ENCODE data around the gene RAD23A. TPM values are rescaled to one million over a fixed set of nuclear protein-coding genes. Genes with fewer than 3 reads are reported as not detected.

The RAD23A gene
- 53.6 and 59.7 TPM in 2 replicates for total RNA-seq (ENCODE audit: low replicate concordance)

GRCh38 chr19:12945479-12946091, at the start of gene RAD23A:
Gene RAD23A (plus strand): TSS chr19:12945862. CDS start chr19:12945949, 87 bp downstream.

DNA sequence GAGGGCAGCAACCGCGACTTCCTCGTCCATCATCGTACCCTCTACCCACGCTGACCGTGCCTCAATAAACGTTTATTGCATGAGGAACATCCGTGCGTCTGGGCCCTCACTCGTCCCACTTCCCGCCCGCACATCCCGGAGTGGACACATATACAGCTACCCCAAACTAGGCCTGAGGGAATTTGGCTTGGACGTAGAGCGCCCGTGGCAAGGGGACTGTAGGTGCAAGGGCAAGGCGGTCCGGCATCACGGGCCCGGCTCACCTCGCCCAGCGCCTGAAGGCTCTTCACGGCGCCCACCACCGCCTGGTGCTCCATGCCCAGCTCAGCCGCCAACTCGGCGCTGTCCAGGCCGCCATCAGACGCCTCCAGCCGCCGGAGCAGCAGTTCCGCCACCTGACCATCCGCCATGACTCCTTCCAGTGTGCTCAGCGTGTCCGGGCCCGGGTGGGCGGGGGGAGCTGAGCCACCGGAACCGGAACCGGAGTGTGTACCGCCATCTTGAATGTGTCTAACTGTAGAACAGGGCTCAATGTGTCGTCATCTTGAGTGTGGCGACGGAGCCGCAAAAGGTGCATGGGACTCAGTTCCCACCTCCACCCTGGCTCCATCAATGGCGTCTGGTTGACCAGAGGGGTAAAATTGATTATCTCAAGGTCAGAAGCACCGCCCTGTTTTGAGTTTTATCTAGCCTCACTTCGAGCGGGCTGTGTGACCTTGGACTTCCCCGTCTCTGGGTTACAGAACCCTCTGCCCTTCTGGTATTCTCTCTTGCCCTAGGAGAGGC, 12.2 kb upstream of the RAD23A start, which contains the start of gene FARSA:
Gene FARSA (minus strand): TSS at position 425 of the 786 bp plus-strand sequence. CDS start 15 bp downstream, at position 410.

GRCh38 chr19:12937927-12938778, 7.5 kb upstream of the RAD23A start, which contains the start of gene CALR:
Gene CALR (plus strand): TSS chr19:12938609. CDS start chr19:12938680, 71 bp downstream.

DNA sequence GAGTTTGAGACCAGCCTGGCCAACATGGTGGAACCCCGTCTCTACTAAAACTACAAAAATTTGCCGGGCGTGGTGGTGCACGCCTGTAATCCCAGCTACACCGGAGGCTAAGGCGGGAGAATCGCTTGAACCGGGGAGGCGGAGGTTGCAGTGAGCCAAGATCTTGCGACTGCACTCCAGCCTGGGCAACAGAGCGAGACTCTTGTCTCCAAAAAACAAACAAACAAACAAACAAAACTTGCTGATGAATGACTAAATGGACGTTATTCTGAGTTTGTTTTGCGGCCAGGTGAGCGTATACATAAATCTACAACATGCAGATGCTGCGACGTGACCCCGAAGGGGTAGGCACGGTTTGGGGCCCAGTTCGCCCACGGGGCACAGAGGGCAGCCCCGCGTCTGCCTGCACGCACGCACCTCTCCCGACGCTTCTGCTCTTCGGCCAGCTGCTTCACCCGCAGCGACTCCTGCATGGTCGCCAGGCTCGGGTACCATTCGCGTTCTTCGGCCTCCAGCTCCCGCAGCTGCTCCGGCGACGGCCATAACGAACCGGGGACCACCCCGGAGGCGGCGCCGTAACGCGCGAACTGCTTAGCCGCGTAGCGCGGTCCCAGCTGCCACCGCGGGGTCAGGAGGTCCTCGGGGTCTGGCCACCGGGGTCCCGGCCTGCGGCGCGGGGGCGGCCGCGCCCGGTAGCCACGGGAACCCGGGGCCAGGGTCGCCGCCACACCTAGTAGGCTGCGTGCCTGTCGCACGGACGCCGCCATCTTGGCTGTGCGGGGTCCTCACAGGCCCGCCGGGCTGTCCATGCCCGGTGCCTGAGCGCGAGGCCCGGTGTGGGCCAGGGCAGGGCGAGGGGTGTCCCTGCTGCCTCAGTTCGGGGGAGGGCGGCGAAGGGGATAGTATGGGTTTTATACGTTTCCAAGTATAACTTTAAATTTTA, 11.1 kb downstream of the RAD23A start, which contains the start of gene GADD45GIP1:
Gene GADD45GIP1 (minus strand): TSS at position 778 of the 943 bp plus-strand sequence. CDS start 11 bp downstream, at position 767.

GRCh38 chr19:12969292-12969988, 23.8 kb downstream of the RAD23A start, which contains the start of gene DAND5:
Gene DAND5 (plus strand): TSS chr19:12969576. CDS start chr19:12969661, 85 bp downstream.

DNA sequence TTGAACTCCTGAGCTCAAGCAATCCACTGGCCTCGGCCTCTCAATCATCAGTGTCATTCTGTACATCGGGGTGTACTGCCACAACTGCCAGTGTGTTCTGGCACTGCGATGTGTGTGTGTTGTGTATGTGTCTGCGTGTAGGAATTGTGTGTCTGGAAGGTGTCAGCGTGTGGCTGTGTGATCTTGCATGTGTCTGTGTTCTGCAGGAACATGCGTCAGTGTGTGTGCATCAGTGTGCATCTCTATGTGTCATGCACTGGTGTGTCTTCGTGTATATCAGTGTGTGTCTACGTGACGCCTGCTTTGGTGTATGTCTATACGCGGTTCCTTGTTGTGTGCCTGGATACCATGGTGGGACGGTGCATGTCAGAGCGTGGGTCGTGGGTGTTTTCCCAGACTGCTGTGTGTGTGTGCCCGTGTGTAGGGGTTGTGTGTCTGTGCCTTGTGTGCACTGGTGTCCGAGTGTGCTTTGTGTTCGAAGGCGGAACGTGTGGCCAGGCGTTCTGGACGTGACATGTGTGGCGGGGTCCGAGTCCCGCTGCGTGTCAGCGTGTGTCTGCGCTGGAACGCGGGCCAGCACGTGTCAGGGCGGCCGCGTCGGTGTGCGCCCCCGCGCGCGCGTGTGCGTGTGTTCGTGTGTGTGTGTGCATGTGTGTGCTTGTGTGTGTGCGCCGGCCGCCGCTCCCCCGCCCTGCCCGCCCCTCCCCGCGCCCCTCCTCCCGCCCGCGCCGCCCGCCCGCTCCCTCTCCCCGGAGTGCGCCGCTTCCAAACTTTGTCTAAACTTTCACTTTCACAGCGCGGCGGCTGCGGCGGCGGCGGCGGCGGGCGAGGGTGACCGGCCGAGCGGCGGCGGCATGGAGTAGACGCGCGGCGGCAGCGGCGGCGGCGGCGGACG, 49.3 kb downstream of the RAD23A start, which contains the start of gene NFIX:
Gene NFIX (plus strand): TSS at position 775 of the 895 bp plus-strand sequence. CDS start 363 bp downstream, outside the sequence.

Other genes with a start within 250 kb of the RAD23A start
- 2.8 and 8.0 TPM in 2 replicates for gene FBXW9, start 249.2 kb upstream of the RAD23A start, total RNA-seq (ENCODE audit: low replicate concordance)
- gene TNPO2, start 221.9 kb upstream of the RAD23A start, total RNA-seq (ENCODE audit: low replicate concordance): 26.8 and 65.9 TPM in 2 replicates
- 133 and 152 TPM in 2 replicates for gene TRIR, start 211.2 kb upstream of the RAD23A start, total RNA-seq (ENCODE audit: low replicate concordance)
- 107 and 190 TPM in 2 replicates for gene GET3, start 208.4 kb upstream of the RAD23A start, total RNA-seq (ENCODE audit: low replicate concordance)
- gene BEST2, start 194.1 kb upstream of the RAD23A start, total RNA-seq (ENCODE audit: low replicate concordance): not detected in 2 replicates
- 15.7 and 18.7 TPM in 2 replicates for gene HOOK2, start 170.3 kb upstream of the RAD23A start, total RNA-seq (ENCODE audit: low replicate concordance)
- gene JUNB, start 154.4 kb upstream of the RAD23A start, total RNA-seq (ENCODE audit: low replicate concordance): 33.2 and 138 TPM in 2 replicates
- gene PRDX2, start 144.1 kb upstream of the RAD23A start, total RNA-seq (ENCODE audit: low replicate concordance): 169 and 248 TPM in 2 replicates
- gene THSD8, start 143.8 kb upstream of the RAD23A start, total RNA-seq (ENCODE audit: low replicate concordance): 0.30 TPM in 1 of 2 replicates, not detected in the other
- gene RNASEH2A, start 139.3 kb upstream of the RAD23A start, total RNA-seq (ENCODE audit: low replicate concordance): 9.7 and 15.9 TPM in 2 replicates
- not detected in 2 replicates for gene RTBDN, start 111.3 kb upstream of the RAD23A start, total RNA-seq (ENCODE audit: low replicate concordance)
- 0.35 TPM in 1 of 2 replicates, not detected in the other for gene MAST1, start 107.3 kb upstream of the RAD23A start, total RNA-seq (ENCODE audit: low replicate concordance)
- gene DNASE2, start 64.4 kb upstream of the RAD23A start, total RNA-seq (ENCODE audit: low replicate concordance): 25.7 and 31.3 TPM in 2 replicates
- gene KLF1, start 58.7 kb upstream of the RAD23A start, total RNA-seq (ENCODE audit: low replicate concordance): 0.12 TPM in 1 of 2 replicates, not detected in the other
- gene GCDH, start 54.7 kb upstream of the RAD23A start, total RNA-seq (ENCODE audit: low replicate concordance): 13.3 and 19.8 TPM in 2 replicates
- 0.08 TPM in 1 of 2 replicates, not detected in the other for gene SYCE2, start 26.6 kb upstream of the RAD23A start, total RNA-seq (ENCODE audit: low replicate concordance)
- 38.4 and 44.9 TPM in 2 replicates for gene FARSA, start 12.2 kb upstream of the RAD23A start, total RNA-seq (ENCODE audit: low replicate concordance)
- gene CALR, start 7.3 kb upstream of the RAD23A start, total RNA-seq (ENCODE audit: low replicate concordance): 1,958 and 2,935 TPM in 2 replicates
- 21.4 and 38.0 TPM in 2 replicates for gene GADD45GIP1, start 11.4 kb downstream of the RAD23A start, total RNA-seq (ENCODE audit: low replicate concordance)
- gene DAND5, start 23.7 kb downstream of the RAD23A start, total RNA-seq (ENCODE audit: low replicate concordance): 0.08 TPM in 1 of 2 replicates, not detected in the other
- 42.4 and 45.6 TPM in 2 replicates for gene NFIX, start 49.6 kb downstream of the RAD23A start, total RNA-seq (ENCODE audit: low replicate concordance)
- 8.6 TPM in 1 of 2 replicates, not detected in the other for gene LYL1, start 157.0 kb downstream of the RAD23A start, total RNA-seq (ENCODE audit: low replicate concordance)
- 26.3 and 41.8 TPM in 2 replicates for gene TRMT1, start 170.9 kb downstream of the RAD23A start, total RNA-seq (ENCODE audit: low replicate concordance)
- 31.9 and 47.0 TPM in 2 replicates for gene NACC1, start 172.4 kb downstream of the RAD23A start, total RNA-seq (ENCODE audit: low replicate concordance)
- gene STX10, start 204.5 kb downstream of the RAD23A start, total RNA-seq (ENCODE audit: low replicate concordance): 88.3 and 90.8 TPM in 2 replicates
- gene IER2, start 204.5 kb downstream of the RAD23A start, total RNA-seq (ENCODE audit: low replicate concordance): 7.1 and 20.1 TPM in 2 replicates

All from smooth muscle cell of the coronary artery (primary cell).